Stimulated activated CD8-positive, alpha-beta memory T cell treated with anti-CD3 and anti-CD28 coated beads, Interleukin-15, amount 100 ng/mL, for 24 hours (primary cell): ENCODE data around the gene FAM193B.

Experiments
- DNase-seq: peaks from one replicate; pipeline ENCODE4 v3.0.0-alpha.2; 2020; ENCODE audit warnings: low read depth

FAM193B gene

GRCh38 chr5:177470759-177471536 is 83.4 kb downstream of the FAM193B start:
- no peak for DNase-seq
